Heart left ventricle (tissue), 16 donors: ENCODE data around the gene HJURP. TPM values are rescaled to one million over a fixed set of nuclear protein-coding genes. Genes with fewer than 3 reads are reported as not detected.

ENCODE experiments used
- ATAC-seq, 4 donors: fragments of 200-7000 bp; cut with Tn5 transposase; one replicate each; pipeline ENCODE4 v1.9.1; 2020 to 2022; ENCODE audit warnings: moderate library complexity in 4 of 4, mild to moderate bottlenecking in 3 of 4, moderate number of reproducible peaks in 1 of 4
- DNase-seq, 5 donors: peaks; one replicate each; pipeline ENCODE4 v3.0.0-alpha.2; 2020
- H3K27ac ChIP-seq, 12 donors: fragments of 200-600 bp; sonication (generic) in 4 of 12; one replicate each; pipeline versions ENCODE4 v1.5.0 to v1.8.0; 2016 to 2022; ENCODE audit warnings: mild to moderate bottlenecking in 2 of 12
- H3K27me3 ChIP-seq, 9 donors: fragments of 200-600 bp; sonication (generic) in 2 of 9; one replicate each; pipeline versions ENCODE4 v1.5.1 to v1.8.0; 2016 to 2022; ENCODE audit warnings: mild to moderate bottlenecking in 3 of 9
- H3K36me3 ChIP-seq, 9 donors: fragments of 200-600 bp; sonication (generic) in 2 of 9; one replicate each; pipeline versions ENCODE4 v1.5.0 to v1.8.0; 2018 to 2022; ENCODE audit warnings: mild to moderate bottlenecking in 2 of 9
- H3K4me1 ChIP-seq, 12 donors: fragments of 200-600 bp; sonication (generic) in 4 of 12; one replicate each; pipeline versions ENCODE4 v1.5.0 to v1.8.0; 2016 to 2022; ENCODE audit warnings: mild to moderate bottlenecking in 3 of 12
- H3K4me3 ChIP-seq, 12 donors: fragments of 200-600 bp; sonication (generic) in 4 of 12; one replicate each; pipeline versions ENCODE4 v1.5.0 to v1.8.0; 2017 to 2022; ENCODE audit warnings: mild to moderate bottlenecking in 9 of 12, moderate library complexity in 4 of 12
- H3K9me3 ChIP-seq, 12 donors: fragments of 200-600 bp; sonication (generic) in 4 of 12; one replicate each; pipeline versions ENCODE4 v1.5.0 to v1.8.0; 2016 to 2022; ENCODE audit warnings: mild to moderate bottlenecking in 1 of 12
- POLR2A ChIP-seq, 2 donors: fragments of 450-650 bp; IDR thresholded peaks; one replicate each; pipeline ENCODE4 v1.6.1; 2017; ENCODE audit warnings: antibody characterized with exemption in 2 of 2, mild to moderate bottlenecking in 2 of 2, moderate library complexity in 2 of 2
- WGBS, 4 donors: extraction: QIAGEN DNeasy Blood & Tissue Kit in 2 of 4; methylation state at CpG; one replicate each; pipeline versions ENCODE4 v1.1.5 to v1.1.7; 2013 to 2018; 5-methylcytosine and 5-hydroxymethylcytosine counted together
- intact Hi-C, 10 donors: fragments of 100-400 bp; cut with DNase I; formaldehyde crosslinking; loops; one replicate each; pipeline versions ENCODE4 v1.11.1 to v1.14.2; 2022
- polyA plus RNA-seq, 2 donors: library from polyadenylated mRNA; stranded (reverse); fragments of 200-250 nt; gene quantifications; one replicate each; pipeline ENCODE4 v1.2.3, GENCODE V29; 2013
- total RNA-seq, 9 donors: library from RNA; depleted of rRNA in 2 of 9; stranded (reverse); fragments of >200 nt in 2 of 9; fragmentation: NEBNext Ultra II Directional in 3 of 9; extraction: Animal tissue kit (Norgen Biotek cat#: 25700) in 3 of 9; gene quantifications; one replicate each; pipeline versions ENCODE4 v1.1.0 to v1.2.4, GENCODE V29; 2016 to 2023
- TF ChIP-seq, protein P1 (sequence below), 12 donors: fragments of 200-600 bp; sonication (generic) in 4 of 12; IDR thresholded peaks; one replicate each; pipeline versions ENCODE4 v1.5.0 to v1.8.0; 2018 to 2022; ENCODE audit warnings: antibody characterized with exemption in 12 of 12, mild to moderate bottlenecking in 5 of 12
- donor health status: ischemic (EF 13 %, LVEDD 7.1; RV severe dilation, severe dysfunction).
- donor health status: healthy with polysubstance abuse.
- donor health status: DM: no; HTN: yes; CAD: no.
- donor health status: DM: no; HTN: no; CAD: no.
- donor health status: ischemic (EF 25% LVEDD 6.9; RV normal size, moderate dysfunction).
- donor health status: ischemic (EF 25% LVEDD 5.7; RV mildly dilated, moderate dysfunction).
- donor health status: healthy.
- donor health status: DM: yes; HTN: yes; CAD: no.
- donor health status: ischemic (EF 35%, LVEDD 5.7; RV mildly dilated, moderate dysfunction).
- donor health status: nonischemic (EF 11% LVEDD 7.7; RV severe dilation, severe dysfunction).
- donor health status: DM: yes; HTN: yes; CAD: no.
- donor health status: PGD.
- donor health status: ischemic (EF 29% LVEDD 5.4; RV normal size, mild dysfunction).
- donor health status: nonischemic (EF 23%, LVEDD 6.1; RV moderate dilation, normal function).

Gene HJURP
- total and polyA plus RNA-seq, 11 donors: 0.08 to 8.4 (median 0.41) TPM; not detected in 3

DNA sequence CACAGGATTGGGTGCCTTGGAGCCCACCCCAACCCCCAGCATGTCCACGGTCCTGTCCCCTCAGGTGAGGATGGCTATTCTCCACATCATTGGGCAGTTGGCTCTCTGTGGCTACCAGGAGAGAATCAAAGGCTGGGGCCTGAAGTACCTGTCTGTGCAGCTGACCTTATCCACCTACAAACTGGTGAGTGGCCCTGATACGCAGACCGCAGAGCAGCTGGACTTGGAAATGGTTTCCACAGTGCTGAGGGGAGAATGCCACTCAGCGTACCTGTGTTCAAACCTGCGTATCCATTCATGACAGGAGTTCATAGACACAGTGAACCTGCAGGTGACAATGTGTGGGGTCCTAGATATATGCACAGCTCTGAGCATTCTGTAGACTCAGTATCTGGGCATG lies 54.6 kb downstream of the HJURP start:
- ATAC-seq (no peak), DNase-seq (no peak)
- no peaks in the 10 kb centered on the region for H3K36me3 ChIP-seq
- no peaks in the 10 kb centered on the region for H3K27me3 ChIP-seq
- intact Hi-C loops: no loop called here
- no peak overlapping the region for H3K27ac ChIP-seq
- 43 to 53% (median 51%) methylated on average over 4 to 5 of the region's 5 CpGs for WGBS, 4 donors
- no peak for TF ChIP-seq POLR2A (IDR thresholded peaks at IDR 0.05)
- TF ChIP-seq, protein P1, sequence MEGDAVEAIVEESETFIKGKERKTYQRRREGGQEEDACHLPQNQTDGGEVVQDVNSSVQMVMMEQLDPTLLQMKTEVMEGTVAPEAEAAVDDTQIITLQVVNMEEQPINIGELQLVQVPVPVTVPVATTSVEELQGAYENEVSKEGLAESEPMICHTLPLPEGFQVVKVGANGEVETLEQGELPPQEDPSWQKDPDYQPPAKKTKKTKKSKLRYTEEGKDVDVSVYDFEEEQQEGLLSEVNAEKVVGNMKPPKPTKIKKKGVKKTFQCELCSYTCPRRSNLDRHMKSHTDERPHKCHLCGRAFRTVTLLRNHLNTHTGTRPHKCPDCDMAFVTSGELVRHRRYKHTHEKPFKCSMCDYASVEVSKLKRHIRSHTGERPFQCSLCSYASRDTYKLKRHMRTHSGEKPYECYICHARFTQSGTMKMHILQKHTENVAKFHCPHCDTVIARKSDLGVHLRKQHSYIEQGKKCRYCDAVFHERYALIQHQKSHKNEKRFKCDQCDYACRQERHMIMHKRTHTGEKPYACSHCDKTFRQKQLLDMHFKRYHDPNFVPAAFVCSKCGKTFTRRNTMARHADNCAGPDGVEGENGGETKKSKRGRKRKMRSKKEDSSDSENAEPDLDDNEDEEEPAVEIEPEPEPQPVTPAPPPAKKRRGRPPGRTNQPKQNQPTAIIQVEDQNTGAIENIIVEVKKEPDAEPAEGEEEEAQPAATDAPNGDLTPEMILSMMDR (IDR thresholded peaks at IDR 0.05): no peak
- no peaks in the 10 kb centered on the region for H3K4me1 ChIP-seq
- H3K9me3 ChIP-seq: no peaks in the 10 kb centered on the region
- no peak overlapping the region for H3K4me3 ChIP-seq

DNA sequence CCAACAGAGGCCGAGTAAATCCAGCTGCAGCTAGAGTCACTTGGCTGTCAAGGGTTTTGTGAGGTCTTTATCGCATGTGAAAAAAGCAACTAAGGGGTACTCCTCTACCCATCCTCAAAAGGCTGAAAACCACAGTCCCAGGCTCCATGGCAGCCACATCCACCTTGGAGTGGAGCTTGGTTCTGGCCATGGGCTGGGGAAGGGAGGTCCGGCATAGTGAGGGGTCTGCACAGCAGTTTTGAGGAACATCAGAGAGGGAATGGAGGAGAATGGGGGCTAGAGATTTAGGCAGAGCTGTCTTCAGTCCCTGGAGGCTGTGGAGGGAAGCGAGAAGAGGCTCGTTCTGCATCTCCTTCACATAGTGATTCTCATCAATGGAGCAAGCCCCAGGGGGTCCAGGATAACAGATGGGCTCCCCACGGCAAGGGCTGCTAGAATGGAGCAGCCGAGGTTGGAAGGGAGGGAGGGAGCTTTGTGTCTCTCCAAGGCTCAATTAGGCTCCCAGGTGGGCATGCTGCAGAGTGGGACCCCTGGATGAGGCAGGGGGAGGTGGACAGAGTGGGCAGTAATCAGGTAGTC lies 55.2 kb downstream of the HJURP start:
- no peaks in the 10 kb centered on the region for H3K27me3 ChIP-seq
- DNase-seq: peak in 1 of 5 donors; percentile 3
- 50 to 61% (median 57%) methylated on average over 6 to 7 of the region's 7 CpGs for WGBS, 4 donors
- TF ChIP-seq, protein P1 (IDR thresholded peaks at IDR 0.05): no peak
- no peak for TF ChIP-seq POLR2A (IDR thresholded peaks at IDR 0.05)
- H3K9me3 ChIP-seq: no peaks in the 10 kb centered on the region
- H3K4me1 ChIP-seq: no peaks in the 10 kb centered on the region
- H3K36me3 ChIP-seq: no peaks in the 10 kb centered on the region
- no peak overlapping the region for H3K27ac ChIP-seq
- no peak overlapping the region for H3K4me3 ChIP-seq
- intact Hi-C loops: no loop called here
- ATAC-seq: no peak

DNA sequence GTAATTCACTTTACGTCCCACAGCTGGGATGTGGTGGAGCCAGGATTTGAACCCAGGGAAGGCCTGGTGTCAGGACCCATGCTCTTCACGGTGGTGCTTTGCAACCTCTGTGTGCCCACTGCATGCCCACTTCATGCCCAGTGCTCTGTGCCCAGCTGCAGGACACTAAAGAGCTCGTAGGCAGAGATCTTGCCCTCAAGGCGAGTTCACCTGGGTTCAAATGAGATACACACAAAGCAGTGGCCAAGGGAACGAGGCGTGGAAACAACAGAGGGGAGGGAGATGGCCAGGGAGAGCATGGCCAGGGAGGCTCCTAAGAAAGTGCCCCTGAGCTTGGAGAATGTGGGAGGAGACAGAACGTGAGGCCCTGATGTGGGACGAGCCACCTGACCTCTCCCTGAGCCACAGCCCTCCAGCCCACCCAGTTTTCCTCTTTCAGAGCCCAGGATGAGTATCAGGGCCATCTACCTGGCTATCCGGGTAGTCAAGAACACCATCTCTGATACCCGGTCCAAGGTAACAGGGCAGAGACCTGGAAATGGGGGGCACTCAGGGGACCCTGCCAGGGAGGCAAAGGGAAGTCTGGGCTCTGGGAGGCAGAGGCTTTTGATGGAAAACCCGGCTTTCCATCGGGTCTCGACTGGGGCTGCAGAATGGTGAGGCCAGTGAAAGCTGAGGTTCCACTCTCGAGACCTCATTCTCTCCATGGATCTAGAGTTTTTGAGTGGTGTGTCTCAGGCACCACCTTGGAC lies 55.8 kb downstream of the HJURP start:
- WGBS, 4 donors: 74 to 79% (median 77%) methylated on average over 14 of the region's 14 CpGs
- ATAC-seq: no peak
- Histone ChIP-seq H3K4me1 (no peaks in the 10 kb centered on the region), H3K4me3 (no peak overlapping the region), H3K9me3 (no peaks in the 10 kb centered on the region), H3K27me3 (no peaks in the 10 kb centered on the region), H3K36me3 (no peaks in the 10 kb centered on the region), H3K27ac (no peak overlapping the region)
- intact Hi-C loops: no loop called here
- TF ChIP-seq, protein P1 (IDR thresholded peaks at IDR 0.05): no peak
- TF ChIP-seq POLR2A (IDR thresholded peaks at IDR 0.05): no peak
- no peak for DNase-seq

DNA sequence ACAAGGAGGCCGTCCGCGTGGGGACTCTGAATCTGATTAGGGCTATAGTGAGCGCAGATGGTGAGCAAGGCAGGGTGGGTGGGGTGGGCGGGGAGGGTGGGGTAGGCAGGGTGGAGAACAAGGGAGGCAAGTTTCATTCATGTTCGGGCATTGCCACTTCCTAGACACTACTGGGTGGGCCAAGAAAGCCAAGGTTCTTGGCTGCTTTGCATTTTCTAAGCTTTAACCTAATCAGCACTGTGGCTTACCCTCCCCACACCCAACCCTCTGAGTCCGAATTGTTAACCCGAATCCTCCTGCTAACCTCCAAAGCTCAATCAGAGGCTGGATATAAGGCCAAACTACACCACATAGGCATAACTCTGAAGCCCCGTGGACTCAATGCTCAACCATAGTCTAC lies 58.1 kb downstream of the HJURP start:
- H3K4me1 ChIP-seq: no peaks in the 10 kb centered on the region
- 84 to 88% (median 85%) methylated on average over 9 of the region's 9 CpGs for WGBS, 4 donors
- TF ChIP-seq POLR2A (IDR thresholded peaks at IDR 0.05): no peak
- TF ChIP-seq, protein P1 (IDR thresholded peaks at IDR 0.05): no peak

More for the DNA sequence above, 58.1 kb downstream of the HJURP start:
- ATAC-seq: no peak
- Histone ChIP-seq H3K36me3 (no peaks in the 10 kb centered on the region), H3K4me3 (no peak overlapping the region), H3K27me3 (no peaks in the 10 kb centered on the region), H3K27ac (no peak overlapping the region), H3K9me3 (no peaks in the 10 kb centered on the region)
- intact Hi-C loops: no loop called here
- DNase-seq: no peak
